Stimulated activated CD4-positive, alpha-beta T cell treated with anti-CD3 and anti-CD28 coated beads, Interleukin-4, amount 100 ng/mL, for 4 hours (primary cell): ENCODE data around the gene SYNRG.
A peak's percentile ranks its signal among the peaks of the same experiment; 100 is the strongest.

Source experiments
- DNase-seq, 2 experiments: peaks; one replicate each; pipeline ENCODE4 v3.0.0-alpha.2; 2020

SYNRG gene

DNA sequence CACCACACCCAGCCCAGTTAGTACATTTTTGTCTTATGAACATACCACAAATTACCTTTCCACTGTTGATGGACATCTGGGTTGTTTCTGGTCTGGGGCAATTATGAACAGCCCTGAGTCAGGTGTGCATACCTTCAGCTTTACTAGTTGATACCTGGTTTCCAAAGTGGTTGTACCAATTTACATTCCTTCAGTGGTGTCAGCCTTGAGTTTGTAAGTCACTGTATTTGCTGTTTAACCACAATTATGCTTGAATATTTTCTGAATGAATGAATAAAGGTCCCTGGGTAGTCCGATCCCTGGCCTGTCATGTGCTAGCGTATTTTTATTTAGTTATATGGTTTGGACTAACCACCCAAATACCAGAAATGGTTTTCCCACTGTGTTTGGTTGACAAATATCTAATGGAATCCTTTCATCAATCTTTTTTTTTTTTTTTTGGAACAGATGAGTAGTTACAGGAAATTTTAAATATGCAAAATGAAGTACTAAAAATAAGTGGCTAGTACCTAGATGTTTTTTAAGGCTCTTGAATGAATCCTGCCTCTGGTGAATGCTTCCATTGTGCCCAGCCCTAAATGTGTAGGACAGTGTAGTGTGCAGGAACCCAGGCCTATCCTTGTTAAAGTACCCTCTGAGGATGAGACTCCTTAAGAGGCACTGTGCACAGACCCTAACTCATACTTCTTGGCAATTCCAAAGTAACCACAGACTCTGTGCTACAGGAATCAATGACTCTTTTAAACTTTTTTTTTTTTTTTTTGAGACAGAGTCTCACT is 115.8 kb downstream of the SYNRG start:
- no peak for DNase-seq

DNA sequence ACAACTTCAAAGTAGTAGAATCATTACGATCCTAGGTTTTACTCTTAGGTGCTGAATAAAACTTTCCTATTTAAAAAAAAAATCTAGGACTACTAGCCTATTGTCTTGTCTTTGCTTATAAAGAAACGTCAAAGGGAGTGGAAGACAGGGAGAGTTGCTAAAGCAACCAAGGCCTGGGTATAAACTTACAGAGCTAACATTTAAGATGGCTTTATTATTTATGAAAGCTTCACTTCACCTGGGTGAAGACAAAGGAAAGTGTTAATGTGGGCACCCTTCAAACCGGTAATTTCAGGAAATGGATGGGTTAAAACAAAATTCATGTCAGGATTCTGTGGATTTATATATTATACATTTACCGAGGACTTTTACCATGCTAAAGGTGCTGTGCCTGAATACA is 117.1 kb downstream of the SYNRG start:
- no peak for DNase-seq

DNA sequence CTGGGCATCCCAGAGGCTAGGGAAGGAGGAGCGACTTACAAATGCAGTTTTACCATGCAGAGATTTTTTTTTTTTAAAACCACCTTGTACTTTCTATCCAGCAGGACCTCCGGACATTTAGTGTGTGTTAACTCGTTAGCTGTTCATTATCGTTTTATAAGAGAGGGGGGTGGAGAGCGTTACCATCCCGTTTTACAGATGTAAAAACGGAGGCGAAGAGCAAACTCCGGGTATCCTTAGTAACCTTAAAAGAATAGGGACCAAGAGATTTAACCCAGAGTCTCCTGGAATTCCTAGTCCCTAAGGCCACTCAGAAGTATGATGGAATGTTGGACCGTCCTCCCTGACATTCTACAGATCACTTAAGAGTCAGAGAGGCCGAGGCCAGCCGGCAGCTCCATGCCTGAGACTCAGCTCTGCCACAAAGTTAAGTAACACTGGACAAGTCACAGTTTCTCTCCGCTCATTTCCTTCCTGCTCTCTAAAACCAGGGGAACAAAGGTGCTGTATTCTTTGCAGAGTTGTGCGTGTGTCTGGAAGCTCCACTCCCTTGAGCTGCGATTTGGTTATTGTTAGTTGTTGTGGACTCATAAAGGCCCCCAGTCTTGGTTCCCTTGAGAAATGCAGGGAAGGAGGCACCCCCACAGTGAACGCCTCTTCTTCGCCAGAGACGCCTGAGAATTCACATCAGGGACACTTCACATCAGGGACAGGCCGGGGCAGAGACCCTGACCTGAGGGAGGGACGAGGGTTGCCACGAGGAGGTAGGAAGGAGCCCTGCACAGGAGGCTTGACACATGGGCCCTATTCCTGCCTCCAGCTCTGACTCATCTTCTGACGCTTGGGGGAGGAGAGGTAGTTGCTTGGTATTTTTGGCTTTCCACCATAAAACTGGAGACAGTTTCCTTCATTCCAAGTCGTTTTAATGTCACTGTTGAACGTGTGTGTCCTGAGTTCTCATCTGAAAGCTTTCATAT is 118.3 kb downstream of the SYNRG start:
- peak; percentile 10 to 24 for DNase-seq

DNA sequence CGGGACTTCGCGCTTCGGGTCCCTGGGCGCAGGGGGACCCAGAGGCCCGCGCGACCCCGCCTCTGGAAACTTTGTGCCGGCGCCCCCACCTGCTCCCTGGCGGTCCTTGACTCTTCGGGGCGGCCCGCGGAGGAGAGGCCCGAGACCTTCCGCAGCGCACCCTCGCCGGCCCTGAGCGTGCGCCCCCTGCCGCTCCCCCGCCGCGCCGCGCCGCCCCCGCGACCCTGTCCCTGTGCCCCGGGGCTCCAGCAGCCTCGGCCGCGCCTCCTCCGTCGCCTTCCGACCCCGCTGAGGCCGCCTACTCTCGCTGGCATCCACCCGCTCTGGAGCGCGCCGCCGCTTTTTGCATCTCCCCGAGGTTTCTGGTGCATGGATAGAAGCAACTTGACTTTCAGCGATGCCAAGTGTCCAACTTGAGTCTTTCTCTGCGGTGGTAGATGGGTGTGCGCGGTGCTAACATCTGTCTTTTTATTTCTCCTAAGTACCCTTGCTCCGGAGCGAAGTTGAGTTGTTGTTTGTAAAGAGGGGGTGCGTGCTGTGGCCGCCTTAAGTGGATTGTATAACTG is 119.1 kb downstream of the SYNRG start:
- DNase-seq, result peak; percentile 73 to 78

DNA sequence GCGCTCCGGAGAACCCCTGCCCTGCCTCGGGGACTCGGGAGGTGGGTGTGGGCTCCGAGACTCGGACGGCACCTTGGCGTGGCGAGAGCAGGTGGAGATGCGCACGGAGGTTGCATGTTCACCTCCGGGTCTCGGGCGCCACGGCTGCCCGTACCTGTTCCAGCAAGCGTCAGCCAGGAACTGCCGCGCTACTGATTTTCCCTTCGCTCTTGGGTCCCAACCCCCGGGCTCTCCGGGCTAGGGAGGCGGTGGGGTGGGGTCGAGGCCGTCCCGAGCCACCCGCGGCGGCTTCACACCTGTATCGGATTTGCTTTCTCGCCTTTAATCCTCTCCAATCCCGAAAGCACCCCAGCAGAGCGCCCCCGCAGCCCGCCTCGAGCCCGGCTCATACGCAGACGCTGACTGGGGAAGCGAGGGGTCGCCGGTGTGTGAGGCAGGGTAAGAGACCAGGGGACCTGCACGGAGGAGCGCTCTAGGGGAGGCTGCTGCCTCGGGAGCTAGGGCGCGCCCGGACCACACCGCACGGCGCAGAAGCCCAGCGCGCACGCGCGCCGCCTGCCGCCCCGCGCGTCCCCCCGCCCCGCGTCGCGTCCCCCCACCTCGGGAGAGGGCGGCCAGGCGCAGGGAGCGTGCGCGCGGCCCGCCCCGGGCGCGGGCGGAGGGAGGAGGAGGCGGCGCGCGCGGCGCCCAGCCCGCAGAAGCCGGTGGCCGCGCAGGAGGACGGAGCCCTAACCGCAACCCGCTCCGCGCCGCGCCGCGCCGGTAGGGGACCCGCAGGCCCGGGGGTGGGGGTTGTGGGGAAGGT is 119.8 kb downstream of the SYNRG start, which contains the start of gene DUSP14:
TSS of gene DUSP14 (plus strand) at position 695 of the 805 bp plus-strand sequence. CDS start 22,382 bp downstream, outside the sequence.
- peak; percentile 79 to 84 for DNase-seq

DNA sequence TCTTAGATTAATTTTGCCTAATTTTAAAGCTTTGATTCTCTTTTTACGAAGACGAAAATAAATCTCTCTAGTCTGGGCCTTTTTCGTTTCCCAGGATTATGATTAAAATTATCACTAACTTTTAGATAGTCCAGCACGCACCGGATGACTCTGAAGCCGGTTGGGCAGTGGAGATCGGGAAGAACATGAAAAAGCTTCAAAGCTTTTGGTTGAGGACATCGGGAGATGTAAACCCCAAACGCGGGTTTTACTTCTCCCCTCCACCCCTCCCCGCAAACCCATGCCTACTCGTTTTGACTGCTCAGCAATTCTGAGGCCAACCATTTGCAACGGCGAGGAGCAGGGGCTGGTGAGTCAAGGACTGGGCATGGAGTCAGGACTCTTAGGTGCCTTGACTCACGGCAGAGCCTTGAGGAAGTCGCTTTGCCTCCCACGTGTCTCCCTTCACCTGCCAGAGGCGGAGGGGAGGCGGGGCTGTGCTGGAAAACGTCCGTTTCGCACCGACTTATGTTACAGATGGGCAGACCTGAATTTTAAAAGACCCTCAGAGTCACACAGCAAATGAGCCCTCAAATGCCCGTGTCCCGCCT is 120.5 kb downstream of the SYNRG start:
- DNase-seq, result peak; percentile 57 to 80

DNA sequence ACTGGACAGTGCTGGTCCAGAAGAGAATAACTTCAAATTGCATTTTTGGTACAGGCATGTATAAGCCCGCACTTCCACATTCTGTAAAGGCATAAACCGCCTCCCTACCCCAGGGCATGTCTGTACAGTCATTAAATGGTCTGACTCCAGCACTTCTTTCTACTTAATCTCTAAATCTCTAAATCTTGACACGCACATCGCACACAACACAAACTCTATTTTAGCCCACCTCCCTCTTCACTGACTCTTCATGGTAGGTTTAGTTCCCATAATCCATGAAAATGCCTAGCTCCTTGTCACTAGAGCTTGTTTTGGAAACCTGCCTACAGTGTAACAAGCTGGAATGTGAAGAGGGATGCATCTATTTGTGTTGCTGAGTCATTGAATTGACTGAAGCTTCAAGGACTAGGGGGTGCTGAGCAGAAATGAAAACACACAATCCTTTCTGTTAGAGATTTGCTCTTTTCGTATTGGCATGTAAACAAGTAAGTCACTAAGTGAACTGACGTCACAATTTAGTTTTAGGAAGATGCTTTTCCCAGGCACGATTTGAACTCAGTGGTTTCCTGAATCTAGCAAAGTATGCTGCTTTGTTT is 121.1 kb downstream of the SYNRG start:
- no peak for DNase-seq

DNA sequence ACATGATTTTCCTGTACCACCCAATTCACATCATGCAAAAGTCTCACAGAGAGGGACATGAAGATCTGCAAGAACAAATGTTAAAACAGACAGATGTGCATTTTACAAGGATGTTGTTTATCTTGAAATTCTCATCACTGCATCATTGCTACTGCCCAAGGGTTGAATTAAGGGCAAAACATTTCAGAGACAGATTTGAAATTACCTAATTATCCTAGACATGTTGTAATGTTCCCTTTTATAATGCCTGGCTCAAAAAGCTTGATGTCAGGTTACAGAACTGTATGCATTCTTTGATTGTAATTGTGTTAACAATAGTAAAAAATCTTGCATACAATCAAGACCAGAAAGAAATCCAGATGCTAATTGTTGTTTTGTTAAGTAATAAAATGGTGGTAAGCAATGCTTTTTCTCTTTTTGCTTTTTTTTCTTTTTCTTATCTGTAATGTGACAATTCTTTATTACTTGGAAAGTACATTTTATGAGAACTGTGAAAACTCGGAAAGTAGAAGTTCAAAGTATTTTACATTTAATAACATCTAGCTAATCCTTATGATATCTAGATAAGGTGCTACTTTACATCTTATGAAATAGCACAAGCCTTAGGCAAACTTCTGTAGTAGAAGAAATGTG is 123.2 kb downstream of the SYNRG start:
- no peak for DNase-seq

DNA sequence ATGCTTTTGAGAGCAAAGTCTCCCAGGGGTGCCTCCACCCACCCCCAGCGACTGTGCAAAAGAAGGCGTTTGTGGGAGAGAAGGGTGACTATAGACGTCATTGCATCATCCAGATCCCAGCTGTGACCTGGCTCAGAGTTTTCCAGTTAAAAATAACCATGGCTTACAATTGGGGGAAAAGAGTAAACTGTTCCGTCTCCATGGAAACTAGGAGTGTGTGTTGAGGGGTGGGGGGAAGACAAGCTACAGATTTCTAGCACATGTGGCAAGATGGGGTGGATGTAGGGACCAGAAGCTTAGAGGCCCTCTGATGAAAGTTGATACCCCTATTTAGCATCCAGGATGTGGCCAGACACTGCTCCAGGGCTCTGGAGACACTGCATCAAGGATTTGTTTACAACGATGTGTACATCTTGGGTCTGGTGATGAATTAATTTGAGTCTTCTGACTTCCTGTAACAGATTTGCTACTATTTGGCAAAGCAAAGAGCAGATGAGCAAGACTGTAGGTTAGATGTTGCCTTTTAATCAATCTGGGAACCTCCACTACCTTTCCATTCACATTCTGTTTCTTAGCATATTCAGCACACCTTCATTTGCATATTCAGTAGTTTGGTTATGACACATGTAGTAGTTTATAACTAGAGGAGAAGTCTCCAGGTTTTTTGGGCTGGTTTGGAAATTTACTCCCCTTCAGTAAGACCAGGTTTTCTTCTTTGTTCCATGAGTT is 125.7 kb downstream of the SYNRG start:
- no peak for DNase-seq

DNA sequence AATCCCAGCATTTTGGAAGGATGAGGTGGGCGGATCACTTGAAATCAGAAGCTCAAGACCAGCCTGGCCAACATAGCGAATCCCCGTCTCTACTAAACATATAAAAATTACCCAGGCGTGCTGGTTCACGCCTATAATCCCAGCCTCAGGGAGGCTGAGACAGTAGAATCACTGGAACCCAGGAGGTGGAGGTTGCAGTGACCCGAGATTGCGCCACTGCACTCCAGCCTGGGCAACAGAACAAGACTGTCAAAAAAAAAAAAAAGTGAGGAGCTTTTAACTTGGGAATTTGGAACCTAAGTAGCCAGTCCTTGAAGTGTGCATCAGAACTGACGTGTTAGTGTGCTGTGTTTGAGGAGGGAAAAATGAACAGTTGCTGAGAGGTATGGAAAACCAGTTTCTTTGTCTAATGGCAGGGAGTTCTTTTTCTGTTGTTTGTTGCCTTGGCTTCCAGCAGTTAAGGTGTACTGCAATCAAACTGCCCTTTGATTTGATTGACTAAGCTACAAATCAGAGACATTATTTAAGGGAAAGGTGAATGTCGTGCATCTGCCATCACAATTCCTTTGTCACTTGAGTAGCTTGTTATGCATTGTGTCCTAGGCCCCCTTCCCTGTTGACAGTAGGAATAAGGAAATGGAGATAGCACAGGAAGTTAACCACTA is 128.1 kb downstream of the SYNRG start:
- DNase-seq, result no peak

DNA sequence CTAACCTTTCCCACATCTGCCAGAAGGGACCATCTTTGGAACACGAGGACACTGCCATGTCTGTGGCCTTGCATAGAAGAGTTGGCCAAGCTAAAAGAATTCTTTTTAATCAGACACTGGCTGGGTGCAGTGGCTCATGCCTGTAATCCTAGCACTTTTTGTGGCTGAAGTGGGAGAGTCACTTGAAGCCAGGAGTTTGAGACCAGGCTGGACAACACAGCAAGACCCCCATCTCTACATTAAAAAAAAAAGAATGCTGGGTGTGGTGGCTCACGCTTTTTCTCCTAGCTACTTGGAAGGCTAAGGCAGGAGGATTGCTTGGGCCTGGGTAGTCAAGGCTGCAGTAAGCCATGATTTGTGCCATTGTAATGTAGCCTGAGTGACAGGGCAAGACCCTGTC is 128.8 kb downstream of the SYNRG start:
- DNase-seq, result no peak

DNA sequence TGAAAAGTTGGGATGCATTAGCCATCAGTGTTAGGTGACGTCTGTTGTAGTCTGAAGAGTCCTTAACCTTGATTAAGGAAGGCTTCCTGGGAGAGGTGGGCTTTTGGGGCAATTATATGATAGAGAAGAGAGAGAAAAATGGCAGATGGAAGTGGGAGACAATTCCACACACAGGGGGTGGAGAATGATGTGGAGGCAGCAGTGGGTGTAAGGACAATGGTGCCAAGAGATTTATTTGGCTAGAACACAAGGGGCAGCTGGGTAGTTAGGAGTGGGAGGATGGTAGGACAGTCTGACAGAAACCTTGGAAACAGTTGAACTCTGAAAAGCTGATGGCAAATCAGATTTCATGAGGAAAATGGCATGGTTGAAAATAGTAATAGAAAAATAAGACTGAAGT is 130.2 kb downstream of the SYNRG start:
- no peak for DNase-seq

DNA sequence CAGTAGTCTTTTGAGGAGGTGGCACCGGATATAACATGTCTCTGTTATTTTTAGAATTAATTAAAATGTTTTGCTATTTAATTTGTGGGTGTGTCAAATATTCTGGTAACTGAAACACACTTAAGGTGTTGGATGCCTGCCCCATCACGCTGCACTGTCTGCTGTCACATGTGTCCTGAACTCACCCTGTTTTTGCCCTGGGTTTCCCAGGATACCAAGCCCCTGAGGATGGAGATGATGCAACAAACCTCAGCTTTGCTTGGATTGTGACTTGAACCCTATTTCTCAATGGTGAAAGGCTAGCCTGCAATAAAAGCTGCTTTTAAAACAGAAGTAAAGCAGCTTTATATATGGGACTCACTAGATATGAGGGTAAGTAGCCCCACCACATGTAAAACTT is 131.0 kb downstream of the SYNRG start:
- no peak for DNase-seq

DNA sequence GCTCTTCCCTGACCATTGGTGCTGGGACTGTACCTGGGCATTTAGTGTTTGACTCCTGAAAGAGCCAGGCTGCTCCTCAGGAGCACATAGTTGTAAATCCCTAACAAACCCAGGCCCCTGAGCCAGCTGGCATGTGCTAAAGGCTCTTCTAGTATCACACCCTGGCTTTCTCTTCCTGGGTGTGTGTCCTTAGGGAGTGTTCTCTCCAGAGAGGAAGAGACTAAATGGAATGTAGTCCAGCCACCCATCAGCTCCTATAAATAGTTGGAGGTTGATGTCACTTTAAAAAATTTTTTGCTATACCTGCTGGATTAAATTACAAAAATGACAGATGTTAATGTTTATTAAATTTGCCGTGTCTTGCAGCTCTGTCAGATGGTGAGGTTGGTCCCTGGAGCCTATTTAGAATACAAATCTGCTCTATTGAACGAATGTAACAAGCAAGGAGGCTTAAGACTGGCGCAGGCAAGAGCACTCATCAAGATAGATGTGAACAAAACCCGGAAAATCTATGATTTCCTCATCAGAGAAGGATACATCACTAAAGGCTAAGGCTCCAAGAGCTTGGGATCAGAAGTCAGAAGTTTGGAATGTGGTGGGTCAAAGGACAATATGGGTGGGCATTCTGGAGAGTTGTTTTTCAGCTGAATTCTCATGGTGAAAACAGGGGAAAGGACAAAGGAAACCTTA is 132.6 kb downstream of the SYNRG start:
- DNase-seq, result no peak

DNA sequence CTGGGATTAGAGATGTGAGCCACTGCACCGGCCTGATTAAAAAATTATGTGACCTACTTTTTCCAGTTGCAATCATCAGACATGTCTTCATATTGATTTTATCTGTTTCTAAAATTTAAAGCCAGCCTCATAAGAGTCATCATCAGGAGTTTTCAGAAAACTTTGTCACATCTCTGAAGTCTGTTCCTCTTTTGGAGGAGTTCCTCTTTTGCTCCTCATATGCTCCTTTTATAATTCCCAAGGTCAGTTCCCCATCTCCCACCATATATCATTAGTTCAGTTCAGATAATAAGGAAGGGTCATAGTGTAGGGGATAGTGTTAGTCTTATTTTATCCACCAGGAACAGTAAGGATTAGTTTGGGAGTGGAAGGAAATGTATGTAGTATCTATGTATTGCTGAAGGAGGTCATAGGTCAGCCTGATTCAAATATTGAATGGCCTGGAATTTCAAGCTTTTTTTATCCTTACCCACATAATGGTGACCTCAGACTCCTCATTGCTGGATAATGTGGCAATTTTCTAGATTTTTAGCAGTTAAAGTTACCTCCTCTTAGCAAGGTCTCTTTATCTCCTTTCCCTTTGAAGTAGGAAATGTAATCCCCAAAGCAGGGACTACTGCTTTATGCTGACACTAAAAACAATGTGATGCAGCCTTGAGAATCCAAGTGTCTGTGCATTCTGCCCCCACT is 133.3 kb downstream of the SYNRG start:
- DNase-seq, result no peak

DNA sequence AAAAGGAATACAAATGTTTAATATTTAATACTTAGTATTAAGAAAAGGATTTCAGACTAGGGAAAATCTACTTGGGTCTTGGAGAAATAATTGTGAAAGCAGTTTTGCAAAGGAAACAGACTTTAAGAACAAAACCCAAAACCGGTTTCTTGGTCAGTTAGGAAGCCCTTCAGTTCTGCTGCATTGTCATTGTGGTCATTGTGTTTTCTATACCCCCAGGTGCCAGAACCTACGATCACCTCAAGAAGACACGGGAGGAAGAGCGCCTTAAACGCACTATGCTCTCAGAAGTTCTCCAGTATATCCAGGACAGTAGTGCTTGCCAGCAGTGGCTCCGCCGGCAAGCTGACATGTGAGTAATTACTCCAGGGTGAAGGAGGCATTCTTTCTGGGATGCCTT is 139.0 kb downstream of the SYNRG start:
- DNase-seq, result no peak

DNA sequence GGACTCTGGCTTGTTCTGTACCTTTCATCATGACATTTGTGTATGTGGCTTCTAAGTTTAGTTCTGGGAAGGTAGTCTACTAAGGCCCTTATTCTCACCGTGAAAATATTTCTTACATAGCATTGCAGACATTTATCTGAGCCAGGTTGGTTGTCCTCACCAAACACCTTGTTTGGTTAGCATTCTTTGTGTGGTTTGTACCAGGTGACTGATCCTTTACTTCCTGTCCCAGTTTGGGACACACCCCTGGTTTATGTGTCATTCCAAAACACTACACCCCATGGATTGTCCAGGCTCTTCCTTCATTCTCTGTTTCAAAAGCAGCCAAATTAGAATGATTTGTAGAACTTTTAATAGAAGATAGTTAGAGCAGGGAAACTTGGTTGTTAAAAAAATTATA is 142.7 kb downstream of the SYNRG start:
- DNase-seq, result no peak

DNA sequence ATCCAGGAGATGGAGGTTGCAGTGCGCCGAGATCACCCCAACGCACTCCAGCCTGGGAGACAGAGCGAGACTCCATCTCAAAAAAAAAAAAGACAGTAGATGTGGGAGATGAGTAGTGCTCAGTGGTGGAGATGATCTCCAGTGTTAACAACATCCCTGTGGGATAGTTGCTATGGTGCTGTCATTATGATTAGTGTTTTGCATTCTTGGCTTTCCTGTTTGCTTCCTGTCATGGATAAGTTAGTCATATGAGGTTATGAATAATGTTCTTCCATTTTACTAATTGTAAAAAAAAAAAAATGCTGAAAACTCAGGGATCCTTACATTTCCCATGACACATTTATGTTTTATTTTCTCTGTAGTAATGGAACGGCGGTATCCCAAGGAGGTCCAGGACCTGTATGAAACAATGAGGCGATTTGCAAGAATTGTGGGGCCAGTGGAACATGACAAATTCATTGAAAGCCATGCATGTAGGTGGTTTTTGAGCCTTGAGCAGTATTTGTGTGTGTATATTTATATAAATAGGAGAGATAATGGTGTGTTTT is 144.1 kb downstream of the SYNRG start:
- no peak for DNase-seq
